Ectodermal cell (in vitro differentiated cells): ENCODE results near the gene PALD1.

Experiments used
- H3K27ac ChIP-seq: 2 replicates; pipeline ENCODE4 v1.7.0; 2013; ENCODE audit warnings: mild to moderate bottlenecking, low read depth, low read length; ENCODE audit not compliant: insufficient read depth, poor library complexity, severe bottlenecking
- H3K27me3 ChIP-seq: 2 replicates; pipeline ENCODE4 v1.7.0; 2013; ENCODE audit warnings: mild to moderate bottlenecking, low read length; ENCODE audit not compliant: insufficient read depth, control insufficient read depth, poor library complexity, severe bottlenecking
- H3K36me3 ChIP-seq: one replicate; pipeline ENCODE4 v1.7.0; 2013; ENCODE audit warnings: low read length; ENCODE audit not compliant: control insufficient read depth, insufficient read depth
- H3K4me1 ChIP-seq: one replicate; pipeline ENCODE4 v1.7.0; 2013; ENCODE audit warnings: low read length; ENCODE audit not compliant: control insufficient read depth, insufficient read depth
- H3K4me3 ChIP-seq: 2 replicates; pipeline ENCODE4 v1.7.0; 2013; ENCODE audit warnings: low read depth, low read length, control low read depth; ENCODE audit not compliant: insufficient read depth
- H3K9me3 ChIP-seq: 2 replicates; pipeline ENCODE4 v1.7.0; 2013; ENCODE audit warnings: mild to moderate bottlenecking, low read length, moderate library complexity; ENCODE audit not compliant: control insufficient read depth
- WGBS, 2 experiments: methylation state at CpG; one replicate each; pipeline ENCODE4 v1.1.7; 2013; ENCODE audit warnings: missing lambda C conversion rate in 2 of 2; 5-methylcytosine and 5-hydroxymethylcytosine counted together

The PALD1 gene

GRCh38 chr10:70568781-70569495 is 90.4 kb downstream of the PALD1 start:
- Histone ChIP-seq H3K27me3 (no peaks in the 10 kb centered on the region), H3K4me3 (no peak overlapping the region), H3K4me1 (no peaks in the 10 kb centered on the region), H3K36me3 (no peaks in the 10 kb centered on the region), H3K27ac (no peak overlapping the region), H3K9me3 (no peaks in the 10 kb centered on the region)
- WGBS, 2 experiments = 91 to 95% methylated on average over 6 of the region's 7 CpGs

- Histone ChIP-seq H3K4me1 (no peaks in the 10 kb centered on the region), H3K27me3 (no peaks in the 10 kb centered on the region), H3K4me3 (no peak overlapping the region), H3K9me3 (no peaks in the 10 kb centered on the region), H3K27ac (no peak overlapping the region), H3K36me3 (no peaks in the 10 kb centered on the region)
- WGBS, 2 experiments = 69 to 72% methylated on average over 4 of the region's 4 CpGs
Observed at GRCh38 chr10:70571236-70571635, 92.7 kb downstream of the PALD1 start.

- Histone ChIP-seq H3K27ac (no peak overlapping the region), H3K4me3 (no peak overlapping the region), H3K9me3 (no peaks in the 10 kb centered on the region), H3K27me3 (no peaks in the 10 kb centered on the region), H3K4me1 (no peaks in the 10 kb centered on the region), H3K36me3 (no peaks in the 10 kb centered on the region)
- WGBS, 2 experiments = 87 to 89% methylated on average over 16 of the region's 16 CpGs
Observed at GRCh38 chr10:70571636-70572439, 93.3 kb downstream of the PALD1 start.

GRCh38 chr10:70573599-70574506 is 95.3 kb downstream of the PALD1 start:
- H3K27ac ChIP-seq = no peak overlapping the region

GRCh38 chr10:70575486-70575873 is 96.9 kb downstream of the PALD1 start:
- H3K27me3 ChIP-seq = no peaks in the 10 kb centered on the region
- no peak overlapping the region for H3K4me3 ChIP-seq
- H3K27ac ChIP-seq = no peak overlapping the region
- no peaks in the 10 kb centered on the region for H3K9me3 ChIP-seq
- H3K36me3 ChIP-seq = no peaks in the 10 kb centered on the region
- 88 to 89% methylated on average over 4 of the region's 4 CpGs for WGBS, 2 experiments
- H3K4me1 ChIP-seq = no peaks in the 10 kb centered on the region

More at GRCh38 chr10:70573599-70574506, 95.3 kb downstream of the PALD1 start:
- Histone ChIP-seq H3K9me3 (no peaks in the 10 kb centered on the region), H3K4me1 (no peaks in the 10 kb centered on the region), H3K36me3 (no peaks in the 10 kb centered on the region), H3K4me3 (no peak overlapping the region), H3K27me3 (no peaks in the 10 kb centered on the region)
- 89 to 92% methylated on average over 11 of the region's 11 CpGs for whole genome bisulfite sequencing, 2 experiments

GRCh38 chr10:70575874-70576802 is 97.6 kb downstream of the PALD1 start:
- H3K9me3 ChIP-seq = no peaks in the 10 kb centered on the region
- no peak overlapping the region for H3K4me3 ChIP-seq
- H3K27ac ChIP-seq = no peak overlapping the region
- no peaks in the 10 kb centered on the region for H3K4me1 ChIP-seq
- WGBS, 2 experiments = 79 to 84% methylated on average over 12 of the region's 12 CpGs
- H3K27me3 ChIP-seq = no peaks in the 10 kb centered on the region
- H3K36me3 ChIP-seq = no peaks in the 10 kb centered on the region

GRCh38 chr10:70576803-70577517 is 98.4 kb downstream of the PALD1 start:
- Histone ChIP-seq H3K4me3 (no peak overlapping the region), H3K9me3 (no peaks in the 10 kb centered on the region), H3K27ac (no peak overlapping the region), H3K27me3 (no peaks in the 10 kb centered on the region), H3K36me3 (no peaks in the 10 kb centered on the region), H3K4me1 (no peaks in the 10 kb centered on the region)
- 91 to 93% methylated on average over 2 of the region's 2 CpGs for WGBS, 2 experiments

- no peaks in the 10 kb centered on the region for H3K36me3 ChIP-seq
- H3K27me3 ChIP-seq = no peaks in the 10 kb centered on the region
- no peaks in the 10 kb centered on the region for H3K9me3 ChIP-seq
- H3K27ac ChIP-seq = no peak overlapping the region
- no peak overlapping the region for H3K4me3 ChIP-seq
- H3K4me1 ChIP-seq = peaks cover 4% of the 10 kb centered on the region
- WGBS, 2 experiments = 85 to 87% methylated on average over 7 of the region's 7 CpGs
Observed at GRCh38 chr10:70578371-70578947, 99.9 kb downstream of the PALD1 start.
